ENCODE measurements around the gene FBLN2.

Gene FBLN2

GRCh38 chr3:13665582-13666226 is 116.8 kb downstream of the FBLN2 start:
- no peak for DNase-seq (ENCODE audit: low read depth)

- DNase-seq (ENCODE audit: low read depth), result no peak
These were observed 117.3 kb downstream of the FBLN2 start for GRCh38 chr3:13666227-13666619.

- DNase-seq (ENCODE audit: low read depth), result no peak
These were observed 118.1 kb downstream of the FBLN2 start for GRCh38 chr3:13666781-13667709.

GRCh38 chr3:13668136-13668535 is 119.2 kb downstream of the FBLN2 start:
- no peak for DNase-seq (ENCODE audit: low read depth)

- no peak for DNase-seq (ENCODE audit: low read depth)
These were observed 120.5 kb downstream of the FBLN2 start for GRCh38 chr3:13669457-13669856.

GRCh38 chr3:13670292-13670691 is 121.4 kb downstream of the FBLN2 start:
- no peak for DNase-seq (ENCODE audit: low read depth)

GRCh38 chr3:13671482-13672233 is 122.7 kb downstream of the FBLN2 start:
- no peak for DNase-seq (ENCODE audit: low read depth)

- no peak for DNase-seq (ENCODE audit: low read depth)
These were observed 124.3 kb downstream of the FBLN2 start for GRCh38 chr3:13673207-13673606.

- DNase-seq (ENCODE audit: low read depth), result no peak
These were observed 125.7 kb downstream of the FBLN2 start for GRCh38 chr3:13674538-13675185.

- DNase-seq (ENCODE audit: low read depth), result no peak
These were observed 127.6 kb downstream of the FBLN2 start for GRCh38 chr3:13676356-13677017.

GRCh38 chr3:13677272-13677671 is 128.3 kb downstream of the FBLN2 start:
- DNase-seq (ENCODE audit: low read depth), result no peak

- no peak for DNase-seq (ENCODE audit: low read depth)
These were observed 133.0 kb downstream of the FBLN2 start for GRCh38 chr3:13681931-13682330.

GRCh38 chr3:13682331-13683013 is 133.5 kb downstream of the FBLN2 start:
- DNase-seq (ENCODE audit: low read depth), result no peak

- DNase-seq (ENCODE audit: low read depth), result no peak
These were observed 134.4 kb downstream of the FBLN2 start for GRCh38 chr3:13683288-13683687.

GRCh38 chr3:13683772-13684171 is 134.8 kb downstream of the FBLN2 start:
- DNase-seq (ENCODE audit: low read depth), result no peak

- no peak for DNase-seq (ENCODE audit: low read depth)
These were observed 135.4 kb downstream of the FBLN2 start for GRCh38 chr3:13684350-13684749.

GRCh38 chr3:13684854-13685253 is 135.9 kb downstream of the FBLN2 start:
- DNase-seq (ENCODE audit: low read depth), result no peak

- DNase-seq (ENCODE audit: low read depth), result no peak
These were observed 136.8 kb downstream of the FBLN2 start for GRCh38 chr3:13685721-13686120.

- no peak for DNase-seq (ENCODE audit: low read depth)
These were observed 137.6 kb downstream of the FBLN2 start for GRCh38 chr3:13686367-13687160.

- no peak for DNase-seq (ENCODE audit: low read depth)
These were observed 138.6 kb downstream of the FBLN2 start for GRCh38 chr3:13687517-13687943.

Data from amniotic epithelial cell (primary cell).